PC-3 (cell line): ENCODE results near the gene IGFALS. TPM values are rescaled to one million over a fixed set of nuclear protein-coding genes. Genes with fewer than 3 reads are reported as not detected.
A peak's percentile ranks its signal among the peaks of the same experiment; 100 is the strongest.

Experiments
- ATAC-seq: fragments of 200-7000 bp; cut with Tn5 transposase; 2 replicates; pipeline ENCODE4 v1.9.1; 2020; ENCODE audit warnings: mild to moderate bottlenecking, moderate library complexity
- BruUV-seq: library from RNA; stranded (reverse); fragments of 400-500 nt; replicated peaks from 2 replicates; lab custom pipeline; 2021; lab: Mats Ljungman, UMichigan
- CTCF ChIA-PET: fragments of 300-600 bp; sonication (Branson Sonifier 250); formaldehyde crosslinking; loops from one replicate; lab custom pipeline; 2022; ENCODE audit warnings: antibody characterized with exemption; lab: Charles Lee
- POLR2A ChIA-PET: fragments of 300-600 bp; sonication (Branson Sonifier 250); formaldehyde crosslinking; loops from one replicate; lab custom pipeline; 2022; ENCODE audit warnings: antibody characterized with exemption; ENCODE audit not compliant: unreplicated experiment; lab: Charles Lee
- DNase-seq: peaks from one replicate; pipeline ENCODE4 v3.0.0-alpha.2; 2015
- H2AFZ ChIP-seq: fragments of 300-600 bp; sonication (generic); 2 replicates; pipeline ENCODE4 v1.6.0; 2016; ENCODE audit warnings: antibody characterized with exemption, low read length
- H3F3A ChIP-seq: fragments of 300-600 bp; sonication (generic); one replicate; pipeline ENCODE4 v1.6.0; 2017; ENCODE audit warnings: antibody characterized with exemption, low read length, control low read depth, mild to moderate bottlenecking; ENCODE audit not compliant: unreplicated experiment
- H3K27ac ChIP-seq: fragments of 300-600 bp; sonication (generic); 2 replicates; pipeline ENCODE4 v1.5.1; 2016; ENCODE audit warnings: mild to moderate bottlenecking, low read length
- H3K27me3 ChIP-seq: fragments of 300-600 bp; sonication (generic); 2 replicates; pipeline ENCODE4 v1.6.1; 2016; ENCODE audit warnings: low read length, mixed read lengths
- H3K36me3 ChIP-seq: fragments of 300-600 bp; sonication (generic); 2 replicates; pipeline ENCODE4 v1.6.1; 2016; ENCODE audit warnings: low read depth, mixed run types, low read length, mixed read lengths
- H3K4me1 ChIP-seq: fragments of 300-600 bp; sonication (generic); 2 replicates; pipeline ENCODE4 v1.5.1; 2016; ENCODE audit warnings: low read length; ENCODE audit not compliant: insufficient read depth
- H3K4me2 ChIP-seq: fragments of 300-600 bp; sonication (generic); 2 replicates; pipeline ENCODE4 v1.6.0; 2016; ENCODE audit warnings: low read length
- H3K4me3 ChIP-seq: fragments of 300-600 bp; sonication (generic); 2 replicates; pipeline ENCODE4 v1.5.1; 2016; ENCODE audit warnings: mild to moderate bottlenecking, low read length, mixed read lengths
- H3K79me2 ChIP-seq: fragments of 300-600 bp; sonication (generic); 2 replicates; pipeline ENCODE4 v1.6.1; 2017; ENCODE audit warnings: low read length, mixed read lengths
- H3K9ac ChIP-seq: fragments of 300-600 bp; sonication (generic); 2 replicates; pipeline ENCODE4 v1.6.0; 2016; ENCODE audit warnings: mild to moderate bottlenecking, low read length
- H3K9me2 ChIP-seq: fragments of 300-600 bp; sonication (generic); replicated peaks from 2 replicates; pipeline ENCODE4 v1.6.1; 2016; ENCODE audit warnings: mixed run types, low read length, mixed read lengths
- H3K9me3 ChIP-seq: fragments of 300-600 bp; sonication (generic); 2 replicates; pipeline ENCODE4 v1.6.1; 2016; ENCODE audit warnings: low read length, mixed read lengths
- H4K20me1 ChIP-seq: fragments of 300-600 bp; sonication (generic); 2 replicates; pipeline ENCODE4 v1.6.1; 2016; ENCODE audit warnings: low read length, mixed read lengths
- CTCF ChIP-seq: fragments of 300-600 bp; sonication (generic); conservative IDR thresholded peaks from 2 replicates; pipeline ENCODE4 v1.5.1; 2017; ENCODE audit warnings: antibody characterized with exemption, low read depth, mild to moderate bottlenecking, low read length
- EZH2 ChIP-seq: fragments of 300-600 bp; sonication (generic); IDR thresholded peaks from one replicate; pipeline ENCODE4 v1.6.1; 2017; ENCODE audit warnings: antibody characterized with exemption, mild to moderate bottlenecking, low read length; ENCODE audit not compliant: unreplicated experiment
- EZH2phosphoT487 ChIP-seq: fragments of 300-600 bp; sonication (generic); IDR thresholded peaks from 2 replicates; pipeline ENCODE4 v1.6.1; 2018; ENCODE audit warnings: mild to moderate bottlenecking, antibody characterized with exemption, low read length, borderline replicate concordance
- intact Hi-C: fragments of 100-400 bp; cut with micrococcal nuclease; formaldehyde crosslinking; loops from 2 replicates; pipeline ENCODE4 v1.9.0; 2023
- total RNA-seq: library from RNA; depleted of rRNA; stranded (reverse); fragments of >200 nt; gene quantifications from 2 replicates; pipeline ENCODE4 v1.2.3, GENCODE V29; 2014

IGFALS gene
- total RNA-seq, 1 experiment from 2014 or later: not detected

- Histone ChIP-seq H3K27ac (no peak overlapping the region), H3K4me3 (no peak overlapping the region), H3K36me3 (no peaks in the 10 kb centered on the region), H3K9me2 (no peaks in the 10 kb centered on the region), H3K27me3 (no peaks in the 10 kb centered on the region), H3K9me3 (no peaks in the 10 kb centered on the region), H3K9ac (no peak overlapping the region), H3K4me2 (peak overlapping the region; percentile 100; the same call in 1 of the 2 replicates), H3K4me1 (peaks cover 12% of the 10 kb centered on the region; the same call in 1 of the 2 replicates), H3F3A (no peaks in the 10 kb centered on the region), H2AFZ (no peak overlapping the region), H4K20me1 (peaks cover 3% of the 10 kb centered on the region; the same call in 1 of the 2 replicates), H3K79me2 (peaks cover 34% of the 10 kb centered on the region)
- BruUV-seq: no TSS peak
- CTCF ChIA-PET: no interaction called here
- POLR2A ChIA-PET: interaction anchor here (1.2 kb wide), 1 partner anchor 7 kb away, joined by 7 read pairs; the partner anchor contains the start of genes NUBP2 and SPSB3
- ATAC-seq: no peak
- intact Hi-C loops: no loop called here
- no peak for DNase-seq
- no peak for TF ChIP-seq CTCF
- TF ChIP-seq EZH2: no peak
- TF ChIP-seq EZH2phosphoT487: no peak
Observed at GRCh38 chr16:1775006-1775845, 18.3 kb downstream of the IGFALS start.

GRCh38 chr16:1774448-1774780 is 19.1 kb downstream of the IGFALS start:
- Histone ChIP-seq H3K4me3 (peak overlapping the region; percentile 86), H3F3A (no peaks in the 10 kb centered on the region), H3K27me3 (no peaks in the 10 kb centered on the region), H2AFZ (no peak overlapping the region), H3K9ac (peak overlapping the region; percentile 93), H3K27ac (no peak overlapping the region), H3K79me2 (peaks cover 34% of the 10 kb centered on the region), H3K4me2 (peak overlapping the region; percentile 100), H3K36me3 (no peaks in the 10 kb centered on the region), H3K4me1 (peaks cover 12% of the 10 kb centered on the region; the same call in 1 of the 2 replicates), H4K20me1 (peaks cover 3% of the 10 kb centered on the region; the same call in 1 of the 2 replicates), H3K9me3 (no peaks in the 10 kb centered on the region), H3K9me2 (no peaks in the 10 kb centered on the region)
- no peak for ATAC-seq
- DNase-seq: no peak
- ChIA-PET POLR2A (interaction anchor here (1.2 kb wide), 1 partner anchor 8 kb away, joined by 7 read pairs; the partner anchor contains the start of genes NUBP2 and SPSB3), CTCF (no interaction called here)
- intact Hi-C loops: loop anchor here (5.0 kb wide), 1 partner anchor 97 kb away; the partner anchor contains the start of gene JPT2
- no TSS peak for BruUV-seq
- TF ChIP-seq EZH2 (no peak), EZH2phosphoT487 (no peak), CTCF (no peak)
